HG03378 (cell line): ENCODE measurements around the gene TRIM42.

ENCODE experiments used
- ATAC-seq: cut with Tn5 transposase; IDR thresholded peaks from one replicate; pipeline ENCODE4 v1.9.1; 2021; ENCODE audit warnings: mild to moderate bottlenecking, moderate library complexity; ENCODE audit not compliant: unreplicated experiment

The TRIM42 gene

GRCh38 chr3:140709751-140710150 lies 31.9 kb downstream of the TRIM42 start:
- ATAC-seq: no peak

DNA sequence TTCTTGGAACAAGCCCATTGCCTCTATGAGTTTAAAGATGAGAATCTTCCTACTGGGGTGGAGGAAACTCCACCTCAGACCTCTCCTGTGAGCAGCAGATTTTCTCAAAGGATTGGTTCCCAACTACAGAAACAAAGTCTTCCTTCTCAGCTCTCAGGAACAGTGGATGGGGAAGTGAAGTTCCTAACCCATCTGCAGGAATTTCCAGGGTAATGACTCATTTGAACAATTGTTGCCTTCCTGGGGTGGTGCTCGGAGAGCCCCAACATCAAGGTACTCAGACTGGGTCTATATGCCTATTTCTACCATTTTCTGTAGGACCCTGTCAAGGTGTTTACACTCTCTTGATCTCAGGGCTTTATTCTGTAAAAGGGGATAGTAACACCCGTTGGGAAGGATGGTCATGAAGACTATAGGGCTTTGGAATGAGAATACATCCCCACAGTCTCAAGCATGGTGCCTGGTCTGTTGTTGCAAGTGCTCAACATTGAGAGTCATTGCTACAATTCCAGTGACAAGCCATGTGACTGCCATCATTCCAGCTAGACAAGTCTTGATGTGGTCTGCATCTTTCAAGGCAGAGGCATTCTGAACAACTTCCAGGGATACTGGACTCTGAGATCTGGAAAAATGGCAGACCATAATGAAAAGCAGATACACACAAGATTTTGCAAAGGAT lies 33.0 kb downstream of the TRIM42 start:
- ATAC-seq: no peak

GRCh38 chr3:140711390-140712035 lies 33.6 kb downstream of the TRIM42 start:
- no peak for ATAC-seq

DNA sequence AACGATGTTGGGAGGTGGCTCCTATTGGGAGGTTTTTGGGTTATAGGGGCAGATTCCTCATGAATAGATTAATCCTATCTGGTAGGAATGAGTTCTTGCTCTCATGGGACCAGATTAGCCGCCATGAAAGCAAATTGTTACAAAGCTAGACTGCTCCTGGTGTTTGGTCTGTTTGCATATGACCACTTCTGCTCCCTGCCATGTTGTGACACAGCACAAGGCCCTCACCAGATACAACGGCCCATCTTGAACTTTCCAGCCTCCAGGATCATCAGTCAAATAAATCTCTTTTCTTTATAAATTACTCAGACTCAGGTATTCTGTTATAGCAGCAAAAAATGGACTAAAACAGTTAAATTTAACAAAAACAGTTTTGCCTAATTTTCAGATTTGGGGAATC lies 34.4 kb downstream of the TRIM42 start:
- ATAC-seq: no peak

GRCh38 chr3:140715035-140715434 lies 37.2 kb downstream of the TRIM42 start:
- ATAC-seq: no peak

DNA sequence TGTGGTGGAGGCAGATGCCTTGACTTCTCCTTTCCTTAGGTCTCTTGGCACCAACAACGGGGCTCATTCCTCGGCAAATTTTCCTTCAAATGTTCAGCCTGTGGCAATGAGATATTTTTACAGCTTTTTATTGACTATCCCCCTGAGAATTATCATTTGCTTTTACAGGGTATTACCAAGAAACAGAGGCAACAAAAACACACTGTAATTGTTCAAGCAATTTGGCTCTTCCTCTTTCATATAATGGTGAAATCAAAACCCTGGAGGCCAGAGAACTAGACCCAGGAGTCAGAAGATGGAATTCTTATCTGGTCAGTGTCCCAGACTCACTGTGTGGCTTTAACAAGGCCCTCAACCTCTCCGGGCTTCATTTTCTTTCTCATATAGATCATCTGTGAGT lies 40.1 kb downstream of the TRIM42 start:
- no peak for ATAC-seq

DNA sequence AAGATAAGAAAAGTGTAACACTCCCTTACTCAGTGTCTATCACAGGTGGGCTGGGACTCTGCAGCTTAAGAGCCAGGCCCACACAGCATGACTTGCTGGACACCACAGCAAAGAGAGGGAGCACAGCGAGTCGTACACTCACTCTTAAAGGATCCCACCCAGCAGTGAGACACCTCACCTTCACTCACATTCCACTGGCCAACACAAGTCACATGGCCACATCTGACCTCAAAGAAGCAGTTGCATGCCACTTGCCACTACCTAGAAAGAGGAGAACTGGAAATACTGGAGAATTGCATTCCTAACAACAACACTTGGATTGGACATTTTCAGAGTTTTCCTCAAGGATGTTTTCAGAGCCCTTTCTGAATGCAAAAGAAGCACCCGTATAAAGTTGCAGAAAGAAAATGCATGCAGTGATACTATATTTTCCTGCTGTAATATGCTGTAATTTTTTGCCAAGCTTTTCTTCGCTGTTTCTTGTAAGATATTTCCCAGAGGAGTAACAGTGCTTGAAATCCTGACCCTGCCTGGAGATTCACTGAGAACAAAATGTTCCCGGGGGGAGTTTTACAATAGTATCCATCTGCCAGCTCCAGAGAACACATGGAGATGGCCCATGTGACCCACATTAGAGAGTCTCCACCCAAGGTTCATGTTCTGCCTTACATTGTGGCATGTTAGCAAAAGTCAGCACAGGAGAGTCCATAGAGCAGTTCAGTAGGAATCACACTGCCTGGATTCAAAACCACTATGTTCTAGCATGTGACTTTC lies 42.2 kb downstream of the TRIM42 start:
- ATAC-seq: no peak

DNA sequence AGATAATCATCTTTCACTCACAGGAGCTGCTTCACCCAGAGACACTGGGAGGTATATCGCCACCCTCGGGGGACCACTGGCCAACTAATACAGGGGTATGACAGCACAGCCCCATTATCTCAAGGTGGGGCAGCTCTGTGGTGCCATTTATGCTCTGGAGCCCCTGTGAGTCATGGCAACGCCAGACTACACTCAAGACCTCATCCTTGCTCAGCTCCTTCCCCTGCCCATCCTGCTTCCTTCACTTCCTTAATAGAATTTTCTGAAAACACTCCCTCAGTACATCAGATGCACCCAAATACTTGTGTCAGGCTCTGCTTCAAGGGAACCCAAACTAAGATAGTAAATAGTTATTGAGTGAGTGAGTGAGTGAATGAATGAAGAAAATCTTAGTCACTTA lies 45.7 kb downstream of the TRIM42 start:
- no peak for ATAC-seq

GRCh38 chr3:140724856-140725812 lies 47.3 kb downstream of the TRIM42 start:
- ATAC-seq: peak; percentile 89

DNA sequence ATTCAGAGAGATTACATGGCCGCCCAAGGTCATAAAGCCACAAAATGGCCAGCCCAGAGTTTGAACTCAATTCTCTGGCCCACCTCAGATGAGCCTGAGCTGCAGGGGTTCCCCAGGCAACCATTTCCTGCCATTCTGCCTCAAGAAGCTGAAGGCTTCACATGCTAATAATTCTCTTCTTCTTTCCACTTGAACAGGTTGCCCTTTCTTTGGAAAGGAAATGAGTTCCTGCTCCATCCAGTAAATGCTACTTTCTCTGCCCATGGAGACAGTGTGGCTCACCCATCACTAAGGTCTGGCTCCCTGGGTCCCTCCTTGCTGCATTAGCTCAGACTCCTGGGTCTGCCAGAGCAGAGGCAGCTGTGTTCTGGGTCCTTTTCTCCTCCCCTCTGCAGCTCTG lies 48.2 kb downstream of the TRIM42 start:
- no peak for ATAC-seq

GRCh38 chr3:140727886-140728285 lies 50.0 kb downstream of the TRIM42 start:
- no peak for ATAC-seq

DNA sequence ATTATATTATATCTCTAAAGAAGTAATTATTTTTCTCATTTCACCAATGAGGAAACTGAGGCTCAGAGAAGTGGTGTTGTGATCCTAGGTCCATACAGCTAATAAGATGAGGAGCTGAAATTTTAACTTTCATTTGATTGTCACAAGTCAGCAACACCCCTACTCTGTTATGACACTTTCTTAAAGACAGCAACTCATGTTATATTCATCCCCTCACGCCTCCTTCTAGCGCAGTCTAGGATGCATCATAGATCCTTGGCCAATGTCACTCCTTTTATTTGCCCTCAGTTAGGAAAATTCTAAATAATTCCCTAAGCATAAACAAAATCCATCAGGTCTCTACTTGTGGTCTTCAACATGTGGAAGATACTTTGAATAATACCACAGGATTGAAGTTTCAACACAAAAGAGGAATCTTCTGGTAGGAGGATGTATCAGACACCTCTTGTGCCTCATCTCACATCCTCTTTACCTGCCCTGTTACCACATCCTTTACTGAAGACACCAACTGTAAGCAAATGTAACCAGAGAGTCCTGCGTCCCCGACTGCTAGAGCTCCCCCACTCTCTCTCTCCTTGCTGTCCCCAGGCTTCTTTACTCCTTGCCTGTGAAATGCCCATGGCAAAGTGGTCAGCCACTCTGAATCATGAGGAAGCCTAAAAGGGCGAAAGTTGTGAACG lies 53.7 kb downstream of the TRIM42 start:
- ATAC-seq: peak; percentile 74

DNA sequence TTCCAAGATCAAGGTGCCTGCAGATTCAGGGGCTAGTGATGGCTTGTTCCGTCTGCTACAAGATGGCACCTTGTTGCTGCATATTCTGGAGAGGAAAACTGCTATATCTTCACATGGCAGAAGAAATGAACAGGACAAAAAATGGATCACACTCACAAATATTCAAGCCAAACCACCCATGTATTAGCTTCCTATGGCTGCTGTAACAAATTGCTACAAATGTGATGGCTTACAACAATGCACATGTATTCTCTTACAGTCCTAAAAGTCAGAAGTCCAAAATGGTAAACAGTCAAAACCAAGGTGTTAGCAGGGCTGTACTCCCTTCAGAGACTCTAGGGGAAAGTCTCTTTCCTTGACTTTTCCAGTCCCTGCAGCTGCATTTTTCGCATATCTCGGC lies 55.8 kb downstream of the TRIM42 start:
- ATAC-seq: no peak

DNA sequence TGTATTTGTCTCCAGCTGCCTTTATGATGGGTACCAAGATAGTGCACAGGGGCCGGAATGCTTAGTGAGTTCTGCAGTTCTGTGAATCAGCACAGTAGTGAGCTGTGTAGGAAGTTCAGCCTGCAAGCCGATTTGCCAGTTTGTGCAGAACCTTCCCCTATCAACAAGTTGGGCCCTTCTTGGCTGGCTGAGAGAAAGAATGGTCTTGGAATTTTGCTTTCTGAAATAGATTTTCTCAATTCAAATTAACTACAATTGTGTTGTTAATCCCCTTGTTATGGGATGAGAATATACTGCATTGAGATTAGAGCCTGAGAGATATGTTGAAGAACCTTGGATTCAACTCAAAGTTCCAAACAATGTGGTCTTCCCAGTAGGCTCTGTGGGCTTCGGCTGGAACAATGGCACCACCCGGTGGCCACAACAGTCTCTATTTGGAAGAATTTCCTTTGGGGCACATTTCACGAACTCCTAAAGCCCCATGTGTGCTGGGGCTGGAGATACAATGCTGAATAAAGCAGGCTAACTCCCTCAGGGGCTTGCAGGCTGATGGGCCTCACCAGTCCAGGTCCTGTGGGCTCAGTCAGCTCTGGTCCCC lies 59.1 kb downstream of the TRIM42 start:
- ATAC-seq: no peak

DNA sequence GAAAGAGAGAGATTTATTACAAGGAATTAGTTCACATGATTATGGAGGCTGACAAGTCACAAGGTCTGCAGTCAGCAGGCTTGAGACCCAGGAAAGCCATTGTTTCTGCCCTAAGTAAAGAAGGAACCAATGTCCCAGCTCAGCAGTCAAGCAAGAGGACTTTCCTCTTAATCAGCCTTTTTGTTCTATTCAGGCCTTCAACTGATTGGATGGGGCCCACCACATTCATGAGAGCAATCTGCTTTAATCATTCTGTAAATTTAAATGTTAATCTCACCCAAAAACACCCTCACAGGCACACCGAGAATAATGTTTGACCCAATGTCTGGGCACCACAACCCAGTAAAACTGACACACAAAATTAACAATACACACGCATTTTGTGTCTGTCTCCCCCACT lies 64.3 kb downstream of the TRIM42 start:
- ATAC-seq: no peak

GRCh38 chr3:140748171-140748570 lies 70.3 kb downstream of the TRIM42 start:
- ATAC-seq: no peak

GRCh38 chr3:140748903-140749302 lies 71.0 kb downstream of the TRIM42 start:
- ATAC-seq: no peak
